ENCODE data around the gene BBS2.

- TF ChIP-seq, protein P1, sequence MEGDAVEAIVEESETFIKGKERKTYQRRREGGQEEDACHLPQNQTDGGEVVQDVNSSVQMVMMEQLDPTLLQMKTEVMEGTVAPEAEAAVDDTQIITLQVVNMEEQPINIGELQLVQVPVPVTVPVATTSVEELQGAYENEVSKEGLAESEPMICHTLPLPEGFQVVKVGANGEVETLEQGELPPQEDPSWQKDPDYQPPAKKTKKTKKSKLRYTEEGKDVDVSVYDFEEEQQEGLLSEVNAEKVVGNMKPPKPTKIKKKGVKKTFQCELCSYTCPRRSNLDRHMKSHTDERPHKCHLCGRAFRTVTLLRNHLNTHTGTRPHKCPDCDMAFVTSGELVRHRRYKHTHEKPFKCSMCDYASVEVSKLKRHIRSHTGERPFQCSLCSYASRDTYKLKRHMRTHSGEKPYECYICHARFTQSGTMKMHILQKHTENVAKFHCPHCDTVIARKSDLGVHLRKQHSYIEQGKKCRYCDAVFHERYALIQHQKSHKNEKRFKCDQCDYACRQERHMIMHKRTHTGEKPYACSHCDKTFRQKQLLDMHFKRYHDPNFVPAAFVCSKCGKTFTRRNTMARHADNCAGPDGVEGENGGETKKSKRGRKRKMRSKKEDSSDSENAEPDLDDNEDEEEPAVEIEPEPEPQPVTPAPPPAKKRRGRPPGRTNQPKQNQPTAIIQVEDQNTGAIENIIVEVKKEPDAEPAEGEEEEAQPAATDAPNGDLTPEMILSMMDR (IDR thresholded peaks at IDR 0.05; ENCODE audit: borderline replicate concordance, extremely low read depth, low read length, poor library complexity, severe bottlenecking) = no peak
- no peak for TF ChIP-seq EZH2 (IDR thresholded peaks at IDR 0.05; ENCODE audit: borderline replicate concordance, low read depth, low read length, severe bottlenecking)
Observed at GRCh38 chr16:56564793-56565477, 45.1 kb upstream of the BBS2 start, which contains the start of gene MT4.

All from DND-41 (cell line).